ENCODE results near the gene KIN.
A peak's percentile ranks its signal among the peaks of the same experiment; 100 is the strongest.

DNA sequence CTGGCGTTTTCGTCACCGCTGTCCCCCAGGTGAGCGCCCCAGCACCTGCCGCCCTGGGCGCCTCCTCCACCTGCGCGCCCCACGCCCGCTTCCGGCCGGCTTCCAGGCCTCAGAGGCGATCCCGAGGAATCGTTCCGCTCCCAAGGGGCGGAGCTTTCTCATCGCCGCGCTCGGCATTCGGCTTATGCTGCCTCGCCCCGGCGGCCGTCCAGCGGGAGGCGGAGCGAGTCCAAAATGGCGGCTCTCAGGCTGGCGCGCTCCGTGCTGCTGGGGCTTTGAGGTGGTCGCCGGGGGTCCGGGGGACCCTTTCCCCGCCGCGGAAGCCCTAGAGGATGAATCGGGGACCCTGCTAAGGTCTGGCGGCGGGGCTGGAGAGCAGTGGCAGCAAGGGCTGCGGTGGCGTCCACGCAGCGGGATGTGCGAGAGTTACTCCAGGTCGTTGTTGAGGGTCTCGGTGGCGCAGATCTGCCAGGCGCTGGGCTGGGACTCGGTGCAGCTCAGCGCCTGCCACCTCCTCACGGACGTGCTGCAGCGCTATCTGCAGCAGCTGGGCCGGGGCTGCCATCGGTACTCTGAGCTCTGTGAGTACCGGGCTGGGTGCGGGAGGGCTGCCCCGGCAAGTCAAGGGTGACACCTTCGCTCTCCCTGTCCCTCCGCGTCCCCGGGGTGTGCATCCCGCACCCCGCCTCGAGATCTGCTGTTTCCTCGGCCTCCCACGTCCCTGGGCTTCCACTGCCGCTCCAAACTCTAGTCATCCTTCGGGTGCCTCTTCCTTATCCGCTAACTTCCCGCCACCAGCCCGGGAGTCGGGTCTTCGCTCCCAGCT is 30.7 kb upstream of the KIN start, which contains the start of gene TAF3:
- TF ChIP-seq, protein P1, sequence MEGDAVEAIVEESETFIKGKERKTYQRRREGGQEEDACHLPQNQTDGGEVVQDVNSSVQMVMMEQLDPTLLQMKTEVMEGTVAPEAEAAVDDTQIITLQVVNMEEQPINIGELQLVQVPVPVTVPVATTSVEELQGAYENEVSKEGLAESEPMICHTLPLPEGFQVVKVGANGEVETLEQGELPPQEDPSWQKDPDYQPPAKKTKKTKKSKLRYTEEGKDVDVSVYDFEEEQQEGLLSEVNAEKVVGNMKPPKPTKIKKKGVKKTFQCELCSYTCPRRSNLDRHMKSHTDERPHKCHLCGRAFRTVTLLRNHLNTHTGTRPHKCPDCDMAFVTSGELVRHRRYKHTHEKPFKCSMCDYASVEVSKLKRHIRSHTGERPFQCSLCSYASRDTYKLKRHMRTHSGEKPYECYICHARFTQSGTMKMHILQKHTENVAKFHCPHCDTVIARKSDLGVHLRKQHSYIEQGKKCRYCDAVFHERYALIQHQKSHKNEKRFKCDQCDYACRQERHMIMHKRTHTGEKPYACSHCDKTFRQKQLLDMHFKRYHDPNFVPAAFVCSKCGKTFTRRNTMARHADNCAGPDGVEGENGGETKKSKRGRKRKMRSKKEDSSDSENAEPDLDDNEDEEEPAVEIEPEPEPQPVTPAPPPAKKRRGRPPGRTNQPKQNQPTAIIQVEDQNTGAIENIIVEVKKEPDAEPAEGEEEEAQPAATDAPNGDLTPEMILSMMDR (IDR thresholded peaks at IDR 0.05) = no peak
- peak; percentile 22 for TF ChIP-seq POLR2A (IDR thresholded peaks at IDR 0.05)

All from testis (tissue), 2 donors.